K562 (cell line): Measurements from ENCODE around the gene LRRC3C.

Experiments
- BRD9 ChIP-seq: fragments of 450-650 bp; IDR thresholded peaks from 2 replicates; pipeline ENCODE4 v1.6.1; 2018; ENCODE audit warnings: low read depth; ENCODE audit not compliant: partially characterized antibody
- FOXK1 ChIP-seq: sonication (generic); formaldehyde crosslinking; IDR thresholded peaks from 2 replicates; pipeline ENCODE4 v1.8.0; 2022; ENCODE audit warnings: missing genetic modification reagents, mild to moderate bottlenecking, borderline replicate concordance
- HDGF ChIP-seq: fragments of 450-650 bp; IDR thresholded peaks from 2 replicates; pipeline ENCODE4 v1.6.1; 2016
- KAT2B ChIP-seq: IDR thresholded peaks from one replicate; pipeline ENCODE4 v1.6.1; 2012; ENCODE audit warnings: low read depth, mild to moderate bottlenecking, control low read depth, inconsistent platforms, low read length, moderate library complexity
- POLR2A ChIP-seq: fragments of 450-650 bp; conservative IDR thresholded peaks from 2 replicates; pipeline ENCODE4 v1.6.1; 2016
- SREBF2 ChIP-seq: sonication (generic); formaldehyde crosslinking; IDR thresholded peaks from 2 replicates; pipeline ENCODE4 v1.4.0; 2020; ENCODE audit warnings: mild to moderate bottlenecking, missing genetic modification reagents
- TAF1 ChIP-seq: IDR thresholded peaks from 2 replicates; pipeline ENCODE4 v1.6.1; 2011; ENCODE audit warnings: mild to moderate bottlenecking, low read length, moderate library complexity; ENCODE audit not compliant: insufficient read depth, control insufficient read depth, severe bottlenecking; ENCODE audit errors: extremely low read depth
- ZBTB7A ChIP-seq: IDR thresholded peaks from 2 replicates; pipeline ENCODE4 v1.6.1; 2011; ENCODE audit warnings: low read depth, mild to moderate bottlenecking, low read length, moderate library complexity, borderline replicate concordance; ENCODE audit not compliant: control insufficient read depth
- TF ChIP-seq, protein P1 (sequence below): fragments of 450-650 bp; IDR thresholded peaks from 2 replicates; pipeline ENCODE4 v1.6.1; 2016; ENCODE audit warnings: low read depth
- TF ChIP-seq, protein P2 (sequence below), 2 experiments: fragments of 450-650 bp; IDR thresholded peaks; 2 replicates each; pipeline ENCODE4 v1.6.1; 2016; ENCODE audit warnings: mild to moderate bottlenecking in 2 of 2, borderline replicate concordance in 1 of 2, low read depth in 1 of 2, moderate library complexity in 1 of 2
- TF ChIP-seq, protein P3 (sequence below): sonication (generic); formaldehyde crosslinking; IDR thresholded peaks from 2 replicates; pipeline ENCODE4 v1.8.1; 2023; ENCODE audit warnings: missing genetic modification reagents, mild to moderate bottlenecking, borderline replicate concordance

DNA sequence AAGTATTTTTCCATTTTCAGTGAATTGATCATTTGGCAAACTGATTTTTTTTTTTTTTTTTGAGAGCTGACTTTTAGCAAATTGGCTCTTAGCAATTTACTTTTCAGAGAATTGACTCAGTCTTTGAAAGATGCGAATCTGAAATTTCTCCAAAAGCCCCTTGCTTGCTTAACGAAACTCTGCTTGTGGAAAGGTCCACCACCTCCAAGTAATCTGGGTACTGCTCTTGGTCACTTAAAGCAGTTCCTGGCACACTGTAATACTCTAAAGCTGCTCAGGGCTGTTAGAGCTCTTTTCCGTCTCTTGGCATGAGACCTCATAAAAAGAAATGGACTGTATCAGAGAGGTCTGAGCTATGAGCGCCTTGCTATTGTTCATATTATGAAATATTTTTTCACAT is 12.0 kb upstream of the LRRC3C start:
- TF ChIP-seq KAT2B (no peak), FOXK1 (CRISPR knock-in tag) (no peak), ZBTB7A (no peak), TAF1 (no peak), BRD9 (no peak), POLR2A (no peak), SREBF2 (CRISPR knock-in tag) (no peak), HDGF (no peak)
- TF ChIP-seq, protein P1, sequence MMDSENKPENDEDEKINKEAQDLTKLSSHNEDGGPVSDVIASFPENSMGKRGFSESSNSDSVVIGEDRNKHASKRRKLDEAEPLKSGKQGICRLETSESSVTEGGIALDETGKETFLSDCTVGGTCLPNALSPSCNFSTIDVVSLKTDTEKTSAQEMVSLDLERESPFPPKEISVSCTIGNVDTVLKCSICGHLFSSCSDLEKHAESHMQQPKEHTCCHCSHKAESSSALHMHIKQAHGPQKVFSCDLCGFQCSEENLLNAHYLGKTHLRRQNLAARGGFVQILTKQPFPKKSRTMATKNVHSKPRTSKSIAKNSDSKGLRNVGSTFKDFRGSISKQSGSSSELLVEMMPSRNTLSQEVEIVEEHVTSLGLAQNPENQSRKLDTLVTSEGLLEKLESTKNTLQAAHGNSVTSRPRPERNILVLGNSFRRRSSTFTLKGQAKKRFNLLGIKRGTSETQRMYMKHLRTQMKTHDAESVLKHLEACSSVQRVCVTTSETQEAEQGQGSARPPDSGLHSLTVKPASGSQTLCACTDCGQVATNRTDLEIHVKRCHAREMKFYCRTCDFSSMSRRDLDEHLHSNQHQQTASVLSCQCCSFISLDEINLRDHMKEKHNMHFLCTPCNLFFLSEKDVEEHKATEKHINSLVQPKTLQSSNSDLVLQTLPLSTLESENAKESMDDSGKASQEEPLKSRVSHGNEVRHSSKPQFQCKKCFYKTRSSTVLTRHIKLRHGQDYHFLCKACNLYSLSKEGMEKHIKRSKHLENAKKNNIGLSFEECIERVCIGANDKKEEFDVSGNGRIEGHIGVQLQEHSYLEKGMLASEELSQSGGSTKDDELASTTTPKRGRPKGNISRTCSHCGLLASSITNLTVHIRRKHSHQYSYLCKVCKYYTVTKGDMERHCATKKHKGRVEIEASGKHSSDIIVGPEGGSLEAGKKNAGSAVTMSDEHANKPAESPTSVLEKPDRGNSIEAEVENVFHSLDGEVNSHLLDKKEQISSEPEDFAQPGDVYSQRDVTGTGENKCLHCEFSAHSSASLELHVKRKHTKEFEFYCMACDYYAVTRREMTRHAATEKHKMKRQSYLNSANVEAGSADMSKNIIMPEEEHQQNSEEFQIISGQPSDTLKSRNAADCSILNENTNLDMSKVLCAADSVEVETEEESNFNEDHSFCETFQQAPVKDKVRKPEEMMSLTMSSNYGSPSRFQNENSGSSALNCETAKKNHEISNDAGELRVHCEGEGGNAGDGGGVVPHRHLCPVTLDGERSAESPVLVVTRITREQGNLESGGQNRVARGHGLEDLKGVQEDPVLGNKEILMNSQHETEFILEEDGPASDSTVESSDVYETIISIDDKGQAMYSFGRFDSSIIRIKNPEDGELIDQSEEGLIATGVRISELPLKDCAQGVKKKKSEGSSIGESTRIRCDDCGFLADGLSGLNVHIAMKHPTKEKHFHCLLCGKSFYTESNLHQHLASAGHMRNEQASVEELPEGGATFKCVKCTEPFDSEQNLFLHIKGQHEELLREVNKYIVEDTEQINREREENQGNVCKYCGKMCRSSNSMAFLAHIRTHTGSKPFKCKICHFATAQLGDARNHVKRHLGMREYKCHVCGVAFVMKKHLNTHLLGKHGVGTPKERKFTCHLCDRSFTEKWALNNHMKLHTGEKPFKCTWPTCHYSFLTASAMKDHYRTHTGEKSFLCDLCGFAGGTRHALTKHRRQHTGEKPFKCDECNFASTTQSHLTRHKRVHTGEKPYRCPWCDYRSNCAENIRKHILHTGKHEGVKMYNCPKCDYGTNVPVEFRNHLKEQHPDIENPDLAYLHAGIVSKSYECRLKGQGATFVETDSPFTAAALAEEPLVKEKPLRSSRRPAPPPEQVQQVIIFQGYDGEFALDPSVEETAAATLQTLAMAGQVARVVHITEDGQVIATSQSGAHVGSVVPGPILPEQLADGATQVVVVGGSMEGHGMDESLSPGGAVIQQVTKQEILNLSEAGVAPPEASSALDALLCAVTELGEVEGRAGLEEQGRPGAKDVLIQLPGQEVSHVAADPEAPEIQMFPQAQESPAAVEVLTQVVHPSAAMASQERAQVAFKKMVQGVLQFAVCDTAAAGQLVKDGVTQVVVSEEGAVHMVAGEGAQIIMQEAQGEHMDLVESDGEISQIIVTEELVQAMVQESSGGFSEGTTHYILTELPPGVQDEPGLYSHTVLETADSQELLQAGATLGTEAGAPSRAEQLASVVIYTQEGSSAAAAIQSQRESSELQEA, result no peak
- TF ChIP-seq, protein P2, sequence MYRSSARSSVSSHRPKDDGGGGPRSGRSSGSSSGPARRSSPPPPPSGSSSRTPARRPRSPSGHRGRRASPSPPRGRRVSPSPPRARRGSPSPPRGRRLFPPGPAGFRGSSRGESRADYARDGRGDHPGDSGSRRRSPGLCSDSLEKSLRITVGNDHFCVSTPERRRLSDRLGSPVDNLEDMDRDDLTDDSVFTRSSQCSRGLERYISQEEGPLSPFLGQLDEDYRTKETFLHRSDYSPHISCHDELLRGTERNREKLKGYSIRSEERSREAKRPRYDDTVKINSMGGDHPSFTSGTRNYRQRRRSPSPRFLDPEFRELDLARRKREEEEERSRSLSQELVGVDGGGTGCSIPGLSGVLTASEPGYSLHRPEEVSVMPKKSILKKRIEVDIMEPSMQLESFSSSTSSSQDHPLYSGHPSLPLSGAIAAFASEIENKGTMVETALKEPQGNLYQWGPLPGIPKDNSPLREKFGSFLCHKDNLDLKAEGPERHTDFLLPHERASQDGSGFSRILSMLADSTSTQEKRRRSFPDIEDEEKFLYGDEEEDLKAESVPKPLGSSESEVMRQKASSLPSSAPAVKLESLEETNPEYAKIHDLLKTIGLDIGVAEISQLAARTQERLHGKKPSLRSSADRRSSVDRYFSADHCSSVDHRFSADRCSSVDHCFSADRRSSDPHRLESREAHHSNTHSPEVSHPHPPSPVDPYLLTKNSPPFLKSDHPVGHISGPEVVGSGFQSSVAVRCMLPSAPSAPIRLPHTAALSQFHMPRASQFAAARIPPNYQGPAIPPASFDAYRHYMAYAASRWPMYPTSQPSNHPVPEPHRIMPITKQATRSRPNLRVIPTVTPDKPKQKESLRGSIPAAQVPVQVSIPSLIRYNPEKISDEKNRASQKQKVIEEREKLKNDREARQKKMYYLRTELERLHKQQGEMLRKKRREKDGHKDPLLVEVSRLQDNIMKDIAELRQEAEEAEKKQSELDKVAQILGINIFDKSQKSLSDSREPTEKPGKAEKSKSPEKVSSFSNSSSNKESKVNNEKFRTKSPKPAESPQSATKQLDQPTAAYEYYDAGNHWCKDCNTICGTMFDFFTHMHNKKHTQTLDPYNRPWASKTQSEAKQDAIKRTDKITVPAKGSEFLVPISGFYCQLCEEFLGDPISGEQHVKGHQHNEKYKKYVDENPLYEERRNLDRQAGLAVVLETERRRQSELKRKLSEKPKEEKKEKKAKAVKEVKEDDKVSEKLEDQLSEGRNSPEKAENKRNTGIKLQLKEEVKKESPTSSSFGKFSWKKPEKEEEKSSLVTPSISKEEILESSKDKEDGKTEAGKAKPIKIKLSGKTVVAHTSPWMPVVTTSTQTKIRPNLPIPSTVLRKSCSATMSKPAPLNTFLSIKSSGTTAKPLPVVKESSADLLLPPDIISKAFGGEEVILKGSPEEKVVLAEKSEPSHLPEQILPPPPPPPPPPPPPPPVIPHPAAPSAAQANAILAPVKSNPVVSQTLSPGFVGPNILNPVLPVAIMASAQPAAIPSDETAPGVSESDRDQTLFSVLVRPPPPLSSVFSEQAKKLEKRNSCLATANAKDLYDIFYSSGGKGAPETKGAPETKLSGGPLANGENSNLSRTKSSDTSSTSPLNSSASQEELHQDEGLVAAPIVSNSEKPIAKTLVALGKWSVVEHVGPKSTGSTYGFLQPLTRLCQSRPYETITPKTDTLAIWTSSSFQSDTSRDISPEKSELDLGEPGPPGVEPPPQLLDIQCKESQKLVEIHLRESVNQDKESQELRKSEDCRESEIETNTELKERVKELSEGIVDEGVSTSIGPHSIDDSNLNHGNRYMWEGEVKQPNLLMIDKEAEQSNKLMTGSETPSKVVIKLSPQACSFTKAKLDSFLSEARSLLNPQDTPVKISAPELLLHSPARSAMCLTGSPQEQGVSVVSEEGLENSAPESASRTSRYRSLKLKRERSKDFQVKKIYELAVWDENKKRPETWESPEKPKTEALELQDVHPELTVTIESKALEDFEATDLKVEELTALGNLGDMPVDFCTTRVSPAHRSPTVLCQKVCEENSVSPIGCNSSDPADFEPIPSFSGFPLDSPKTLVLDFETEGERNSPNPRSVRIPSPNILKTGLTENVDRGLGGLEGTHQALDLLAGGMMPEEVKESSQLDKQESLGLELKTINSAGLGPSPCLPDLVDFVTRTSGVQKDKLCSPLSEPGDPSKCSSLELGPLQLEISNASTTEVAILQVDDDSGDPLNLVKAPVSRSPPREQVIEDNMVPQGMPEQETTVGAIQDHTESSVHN (IDR thresholded peaks at IDR 0.05; ENCODE audit: borderline replicate concordance in 1 of 2, low read depth in 1 of 2), result no peak
- TF ChIP-seq, protein P3, sequence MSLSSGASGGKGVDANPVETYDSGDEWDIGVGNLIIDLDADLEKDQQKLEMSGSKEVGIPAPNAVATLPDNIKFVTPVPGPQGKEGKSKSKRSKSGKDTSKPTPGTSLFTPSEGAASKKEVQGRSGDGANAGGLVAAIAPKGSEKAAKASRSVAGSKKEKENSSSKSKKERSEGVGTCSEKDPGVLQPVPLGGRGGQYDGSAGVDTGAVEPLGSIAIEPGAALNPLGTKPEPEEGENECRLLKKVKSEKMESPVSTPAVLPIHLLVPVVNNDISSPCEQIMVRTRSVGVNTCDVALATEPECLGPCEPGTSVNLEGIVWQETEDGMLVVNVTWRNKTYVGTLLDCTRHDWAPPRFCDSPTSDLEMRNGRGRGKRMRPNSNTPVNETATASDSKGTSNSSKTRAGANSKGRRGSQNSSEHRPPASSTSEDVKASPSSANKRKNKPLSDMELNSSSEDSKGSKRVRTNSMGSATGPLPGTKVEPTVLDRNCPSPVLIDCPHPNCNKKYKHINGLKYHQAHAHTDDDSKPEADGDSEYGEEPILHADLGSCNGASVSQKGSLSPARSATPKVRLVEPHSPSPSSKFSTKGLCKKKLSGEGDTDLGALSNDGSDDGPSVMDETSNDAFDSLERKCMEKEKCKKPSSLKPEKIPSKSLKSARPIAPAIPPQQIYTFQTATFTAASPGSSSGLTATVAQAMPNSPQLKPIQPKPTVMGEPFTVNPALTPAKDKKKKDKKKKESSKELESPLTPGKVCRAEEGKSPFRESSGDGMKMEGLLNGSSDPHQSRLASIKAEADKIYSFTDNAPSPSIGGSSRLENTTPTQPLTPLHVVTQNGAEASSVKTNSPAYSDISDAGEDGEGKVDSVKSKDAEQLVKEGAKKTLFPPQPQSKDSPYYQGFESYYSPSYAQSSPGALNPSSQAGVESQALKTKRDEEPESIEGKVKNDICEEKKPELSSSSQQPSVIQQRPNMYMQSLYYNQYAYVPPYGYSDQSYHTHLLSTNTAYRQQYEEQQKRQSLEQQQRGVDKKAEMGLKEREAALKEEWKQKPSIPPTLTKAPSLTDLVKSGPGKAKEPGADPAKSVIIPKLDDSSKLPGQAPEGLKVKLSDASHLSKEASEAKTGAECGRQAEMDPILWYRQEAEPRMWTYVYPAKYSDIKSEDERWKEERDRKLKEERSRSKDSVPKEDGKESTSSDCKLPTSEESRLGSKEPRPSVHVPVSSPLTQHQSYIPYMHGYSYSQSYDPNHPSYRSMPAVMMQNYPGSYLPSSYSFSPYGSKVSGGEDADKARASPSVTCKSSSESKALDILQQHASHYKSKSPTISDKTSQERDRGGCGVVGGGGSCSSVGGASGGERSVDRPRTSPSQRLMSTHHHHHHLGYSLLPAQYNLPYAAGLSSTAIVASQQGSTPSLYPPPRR (CRISPR knock-in tag), result no peak
